Measurements from ENCODE around the gene BTBD16.

Gene BTBD16

GRCh38 chr10:122347170-122347841, 76.2 kb downstream of the BTBD16 start:
- DNase-seq: no peak

- no peak for DNase-seq
These were observed 77.4 kb downstream of the BTBD16 start for GRCh38 chr10:122348512-122348911.

GRCh38 chr10:122348935-122349361, 77.9 kb downstream of the BTBD16 start:
- DNase-seq: no peak

GRCh38 chr10:122349758-122350369, 78.8 kb downstream of the BTBD16 start:
- DNase-seq: no peak

GRCh38 chr10:122350893-122351292, 79.8 kb downstream of the BTBD16 start:
- DNase-seq: no peak

GRCh38 chr10:122352817-122353525, 81.9 kb downstream of the BTBD16 start:
- DNase-seq: no peak

- no peak for DNase-seq
These were observed 83.3 kb downstream of the BTBD16 start for GRCh38 chr10:122354383-122354782.

- DNase-seq: no peak
These were observed 86.6 kb downstream of the BTBD16 start for GRCh38 chr10:122357685-122358084.

GRCh38 chr10:122359621-122360020, 88.5 kb downstream of the BTBD16 start:
- DNase-seq: no peak

GRCh38 chr10:122361046-122361445, 90.0 kb downstream of the BTBD16 start:
- DNase-seq: no peak

GRCh38 chr10:122362031-122362592, 91.0 kb downstream of the BTBD16 start:
- DNase-seq: no peak

GRCh38 chr10:122362621-122363020, 91.5 kb downstream of the BTBD16 start:
- no peak for DNase-seq

- no peak for DNase-seq
These were observed 92.2 kb downstream of the BTBD16 start for GRCh38 chr10:122363311-122363710.

GRCh38 chr10:122363722-122364463, 92.8 kb downstream of the BTBD16 start:
- DNase-seq: no peak

- DNase-seq: no peak
These were observed 97.6 kb downstream of the BTBD16 start for GRCh38 chr10:122368502-122369254.

GRCh38 chr10:122373108-122373507, 102.0 kb downstream of the BTBD16 start:
- DNase-seq: no peak

GRCh38 chr10:122373721-122374120, 102.6 kb downstream of the BTBD16 start:
- no peak for DNase-seq

- peak; percentile 90 for DNase-seq
These were observed 103.3 kb downstream of the BTBD16 start, which contains the start of gene PLEKHA1 for GRCh38 chr10:122374237-122374858. PLEKHA1 (plus strand) TSS chr10:122374708; CDS start chr10:122393201, 18,493 bp downstream.

GRCh38 chr10:122374859-122375678, 104.0 kb downstream of the BTBD16 start:
- DNase-seq: peak; percentile 64

- no peak for DNase-seq
These were observed 104.6 kb downstream of the BTBD16 start for GRCh38 chr10:122375679-122376160.

Data from stimulated activated naive CD4-positive, alpha-beta T cell treated with Interleukin-2 at 50 U/mL for 16 hours (primary cell).